Duodenal mucosa (tissue), 2 donors: ENCODE data around the gene C3orf18.
A peak's percentile ranks its signal among the peaks of the same experiment; 100 is the strongest.

Experiments used
- H3K27ac ChIP-seq: one replicate; pipeline ENCODE4 v1.7.0; 2013; ENCODE audit warnings: low read depth, low read length
- H3K27me3 ChIP-seq, 2 donors: one replicate each; pipeline ENCODE4 v1.7.0; 2013; ENCODE audit warnings: low read length in 2 of 2, control low read depth in 1 of 2; ENCODE audit not compliant: insufficient read depth in 2 of 2, control insufficient read depth in 1 of 2
- H3K36me3 ChIP-seq, 2 donors: one replicate each; pipeline ENCODE4 v1.7.0; 2013; ENCODE audit warnings: low read length in 2 of 2, control low read depth in 1 of 2; ENCODE audit not compliant: insufficient read depth in 2 of 2, control insufficient read depth in 1 of 2
- H3K4me1 ChIP-seq, 2 donors: one replicate each; pipeline ENCODE4 v1.7.0; 2013; ENCODE audit warnings: low read length in 2 of 2, control low read depth in 1 of 2; ENCODE audit not compliant: insufficient read depth in 2 of 2, control insufficient read depth in 1 of 2
- H3K4me3 ChIP-seq, 2 donors: one replicate each; pipeline ENCODE4 v1.7.0; 2013; ENCODE audit warnings: low read length in 2 of 2, low read depth in 1 of 2
- H3K9ac ChIP-seq, 2 donors: one replicate each; pipeline ENCODE4 v1.7.0; 2013; ENCODE audit warnings: low read length in 2 of 2, low read depth in 1 of 2
- H3K9me3 ChIP-seq, 2 donors: one replicate each; pipeline ENCODE4 v1.7.0; 2013; ENCODE audit warnings: low read length in 2 of 2, control low read depth in 1 of 2; ENCODE audit not compliant: control insufficient read depth in 1 of 2

C3orf18 gene

GRCh38 chr3:50603261-50604109 is 35.9 kb upstream of the C3orf18 start:
- peak overlapping the region; percentile 58 to 67 for H3K9ac ChIP-seq
- no peaks in the 10 kb centered on the region for H3K9me3 ChIP-seq
- H3K4me1 ChIP-seq: peaks cover 77 to 78% of the 10 kb centered on the region in 2 donors
- H3K4me3 ChIP-seq: no peak overlapping the region
- peaks cover 22 to 42% of the 10 kb centered on the region in 2 donors for H3K36me3 ChIP-seq
- H3K27me3 ChIP-seq: no peaks in the 10 kb centered on the region
- peak overlapping the region; percentile 82 for H3K27ac ChIP-seq

DNA sequence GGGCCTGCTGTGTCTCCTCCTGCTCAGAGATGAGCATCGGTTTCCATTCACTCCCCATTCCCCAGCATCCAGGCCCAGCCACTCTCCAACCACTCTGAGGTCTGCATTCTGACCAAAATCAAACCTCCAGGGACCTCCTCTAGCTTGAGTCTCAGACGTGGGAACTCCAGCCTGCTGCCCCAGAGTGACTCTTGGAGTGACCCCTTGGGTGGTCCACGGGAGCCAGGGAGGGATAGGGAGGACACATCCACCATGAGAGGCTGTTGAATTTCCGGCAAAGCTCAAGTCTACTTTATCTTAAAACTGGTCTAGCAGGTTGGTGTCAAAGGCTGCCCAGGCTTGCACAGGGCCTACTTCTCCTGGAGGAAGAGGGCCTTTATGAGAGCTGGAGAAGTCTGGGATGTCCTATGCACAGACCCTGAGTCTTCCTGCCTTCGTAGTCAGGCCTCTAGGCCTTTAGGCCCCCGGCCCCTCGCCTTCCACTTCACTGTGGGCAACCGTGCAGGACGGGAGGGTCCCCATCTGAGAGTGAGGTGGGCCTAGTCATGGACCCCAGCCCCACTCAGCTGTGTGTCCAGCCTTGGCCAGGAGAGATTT is 35.1 kb upstream of the C3orf18 start:
- peak overlapping the region; percentile 82 for H3K27ac ChIP-seq
- no peaks in the 10 kb centered on the region for H3K9me3 ChIP-seq
- H3K4me1 ChIP-seq: peaks cover 71 to 78% of the 10 kb centered on the region in 2 donors
- peak overlapping the region in 1 of 2 donors; percentile 29 for H3K4me3 ChIP-seq
- no peaks in the 10 kb centered on the region for H3K27me3 ChIP-seq
- peaks cover 21 to 34% of the 10 kb centered on the region in 2 donors for H3K36me3 ChIP-seq
- peak overlapping the region; percentile 58 to 67 for H3K9ac ChIP-seq

GRCh38 chr3:50600841-50601591 is 33.5 kb upstream of the C3orf18 start:
- peaks cover 56 to 63% of the 10 kb centered on the region in 2 donors for H3K4me1 ChIP-seq
- peak overlapping the region; percentile 67 to 68 for H3K9ac ChIP-seq

DNA sequence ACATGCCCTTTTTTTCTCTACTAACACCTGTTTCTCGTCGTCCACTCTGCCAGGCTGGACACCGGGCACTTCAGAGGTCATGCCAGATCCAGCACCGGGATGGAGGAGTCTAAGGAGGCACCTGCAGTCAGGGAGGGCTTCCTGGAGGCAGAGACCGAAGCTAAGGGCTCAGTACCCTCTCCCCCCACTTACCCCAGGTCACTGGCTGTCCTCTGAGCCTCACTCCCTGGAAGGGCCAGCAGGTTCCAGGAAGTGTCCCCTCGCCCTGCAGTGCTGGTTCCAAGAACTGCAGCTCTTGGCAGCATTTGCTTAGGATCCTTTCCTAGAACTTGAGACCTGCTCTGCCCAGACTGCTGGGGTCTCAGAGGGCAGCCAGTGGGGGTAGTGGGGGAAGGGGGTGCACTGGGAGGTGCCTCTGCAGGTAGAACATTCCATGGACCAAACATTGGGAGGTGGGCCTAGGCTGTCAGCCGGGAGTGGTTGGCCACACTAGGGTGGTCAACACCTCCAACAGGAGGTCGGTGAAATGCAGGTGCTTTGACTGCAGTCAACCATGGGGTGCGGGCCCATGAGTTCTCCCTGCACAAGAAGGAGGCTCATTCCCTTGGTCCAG is 32.7 kb upstream of the C3orf18 start:
- Histone ChIP-seq H3K9ac (peak overlapping the region; percentile 58 to 67), H3K36me3 (peaks cover 7 to 12% of the 10 kb centered on the region in 2 donors), H3K9me3 (no peaks in the 10 kb centered on the region), H3K4me1 (peaks cover 51 to 55% of the 10 kb centered on the region in 2 donors), H3K27me3 (no peaks in the 10 kb centered on the region), H3K4me3 (peak overlapping the region in 1 of 2 donors; percentile 13), H3K27ac (peak overlapping the region; percentile 82)

More at GRCh38 chr3:50600841-50601591, 33.5 kb upstream of the C3orf18 start:
- Histone ChIP-seq H3K27me3 (no peaks in the 10 kb centered on the region), H3K27ac (peak overlapping the region; percentile 82), H3K9me3 (no peaks in the 10 kb centered on the region), H3K4me3 (peak overlapping the region; percentile 46 to 53), H3K36me3 (peaks cover 7 to 17% of the 10 kb centered on the region in 2 donors)

GRCh38 chr3:50599716-50600118 is 32.2 kb upstream of the C3orf18 start:
- H3K27ac ChIP-seq: peak overlapping the region; percentile 46
- H3K9me3 ChIP-seq: no peaks in the 10 kb centered on the region
- no peaks in the 10 kb centered on the region for H3K27me3 ChIP-seq
- H3K36me3 ChIP-seq: peaks cover 4 to 6% of the 10 kb centered on the region in 2 donors
- H3K4me3 ChIP-seq: no peak overlapping the region
- H3K9ac ChIP-seq: peak overlapping the region in 1 of 2 donors; percentile 27
- H3K4me1 ChIP-seq: peaks cover 47 to 51% of the 10 kb centered on the region in 2 donors

DNA sequence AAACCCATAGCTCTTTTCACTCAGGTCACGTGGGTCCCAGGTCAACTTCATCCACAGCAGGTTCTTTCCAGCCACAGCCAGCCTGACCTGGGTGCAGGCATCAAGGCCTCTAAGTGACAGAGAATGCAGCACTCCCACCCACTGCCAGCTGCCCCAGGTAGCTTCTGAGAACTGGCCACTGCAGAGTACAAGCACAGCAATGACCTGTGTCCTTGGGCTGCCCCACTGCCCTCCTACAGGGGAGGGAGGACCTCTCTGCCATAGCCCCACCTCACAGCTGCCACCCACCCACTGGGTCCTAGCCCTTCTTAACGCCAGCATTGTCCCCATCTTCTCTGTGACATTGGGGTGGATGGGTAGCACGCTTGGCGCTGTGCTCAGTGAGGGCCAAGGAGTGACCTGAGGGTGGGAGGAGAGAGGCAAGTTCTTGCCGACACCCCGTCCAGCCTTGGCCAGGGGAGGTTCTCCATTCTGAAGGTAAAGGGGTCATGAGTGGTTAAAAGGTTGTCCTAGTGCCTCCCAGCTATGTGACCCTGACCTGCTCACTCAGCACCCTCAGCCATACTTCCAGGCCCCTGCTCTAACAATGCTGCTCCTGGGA is 31.7 kb upstream of the C3orf18 start:
- Histone ChIP-seq H3K4me1 (peaks cover 42 to 50% of the 10 kb centered on the region in 2 donors), H3K27me3 (no peaks in the 10 kb centered on the region), H3K36me3 (peaks cover 0 to 2% of the 10 kb centered on the region in 2 donors), H3K9me3 (no peaks in the 10 kb centered on the region), H3K27ac (peak overlapping the region; percentile 46), H3K4me3 (no peak overlapping the region), H3K9ac (peak overlapping the region in 1 of 2 donors; percentile 27)

- Histone ChIP-seq H3K4me1 (peaks cover 22 to 29% of the 10 kb centered on the region in 2 donors), H3K36me3 (no peaks in the 10 kb centered on the region), H3K4me3 (no peak overlapping the region), H3K9ac (no peak overlapping the region), H3K27me3 (no peaks in the 10 kb centered on the region), H3K27ac (no peak overlapping the region), H3K9me3 (no peaks in the 10 kb centered on the region)
Observed at GRCh38 chr3:50594253-50594785, 26.8 kb upstream of the C3orf18 start.

- no peak overlapping the region for H3K27ac ChIP-seq
- no peak overlapping the region for H3K4me3 ChIP-seq
- H3K4me1 ChIP-seq: peaks cover 29% of the 10 kb centered on the region in 2 donors
- H3K36me3 ChIP-seq: no peaks in the 10 kb centered on the region
- no peaks in the 10 kb centered on the region for H3K27me3 ChIP-seq
- no peaks in the 10 kb centered on the region for H3K9me3 ChIP-seq
- H3K9ac ChIP-seq: no peak overlapping the region
Observed at GRCh38 chr3:50592568-50592967, 25.0 kb upstream of the C3orf18 start.

- peak overlapping the region; percentile 0 to 43 for H3K9ac ChIP-seq
- H3K4me1 ChIP-seq: peaks cover 29% of the 10 kb centered on the region in 2 donors
- no peaks in the 10 kb centered on the region for H3K27me3 ChIP-seq
- H3K9me3 ChIP-seq: no peaks in the 10 kb centered on the region
- H3K4me3 ChIP-seq: peak overlapping the region; percentile 26
- peak overlapping the region; percentile 30 for H3K27ac ChIP-seq
- no peaks in the 10 kb centered on the region for H3K36me3 ChIP-seq
Observed at GRCh38 chr3:50591196-50591741, 23.7 kb upstream of the C3orf18 start.
